K562 (cell line): ENCODE data around the gene BIRC6. TPM values are rescaled to one million over a fixed set of nuclear protein-coding genes. Genes with fewer than 3 reads are reported as not detected.

ENCODE experiments used
- ATAC-seq: fragments of 200-7000 bp; cut with Tn5 transposase; 3 replicates; pipeline ENCODE4 v1.9.1; 2020; ENCODE audit warnings: moderate library complexity
- BruUV-seq: library from RNA; stranded (reverse); fragments of 400-500 nt; replicated peaks from 2 replicates; lab custom pipeline; 2021; lab: Mats Ljungman, UMichigan
- CTCF ChIA-PET: fragments of 300-600 bp; formaldehyde crosslinking; extraction: SDS; loops from one replicate; lab custom pipeline; 2021; ENCODE audit warnings: low intra/inter-chr PET ratio; lab: Yijun Ruan, JAX
- POLR2A ChIA-PET: fragments of 300-600, 350-650 bp; sonication (Branson Sonifier 250); formaldehyde crosslinking; extraction: SDS; loops from one replicate; lab custom pipeline; 2021; ENCODE audit warnings: antibody characterized with exemption, inconsistent platforms; lab: Yijun Ruan, JAX
- DNase-seq, 4 experiments: peaks; one replicate each; pipeline versions ENCODE4 v3.0.0 to v3.0.0-alpha.2; 2011 to 2018; ENCODE audit warnings: low spot score in 3 of 4, mixed read lengths in 3 of 4; ENCODE audit errors: extremely low read depth in 1 of 4
- FAIRE-seq: peaks from 2 replicates; lab custom pipeline; 2011; peaks lifted over from hg19 to GRCh38; lab: Jason Lieb, UNC
- H2AFZ ChIP-seq: 2 replicates; pipeline ENCODE4 v1.6.0; 2011; ENCODE audit warnings: low read depth, low read length, control low read depth, inconsistent platforms
- H3K27ac ChIP-seq: fragments of 200-600 bp; 3 replicates; pipeline ENCODE4 v1.8.0; 2011; ENCODE audit warnings: low read depth, mild to moderate bottlenecking, control low read depth, inconsistent platforms, low read length, moderate library complexity, mixed read lengths; ENCODE audit errors: extremely low read depth
- H3K27me3 ChIP-seq, 2 experiments: fragments of 300-600 bp in 1 of 2; 2 replicates in 1 of 2; 3 replicates in 1 of 2; pipeline versions ENCODE4 v1.6.0 to v1.8.0; 2011; ENCODE audit warnings: inconsistent platforms in 2 of 2, low read length in 2 of 2, mild to moderate bottlenecking in 1 of 2, mixed read lengths in 1 of 2, moderate library complexity in 1 of 2; ENCODE audit not compliant: control insufficient read depth in 2 of 2, insufficient read depth in 2 of 2
- H3K36me3 ChIP-seq: fragments of 300-600 bp; 3 replicates; pipeline ENCODE4 v1.8.0; 2011; ENCODE audit warnings: mild to moderate bottlenecking, low read length, inconsistent platforms; ENCODE audit not compliant: control insufficient read depth, insufficient read depth
- H3K4me1 ChIP-seq, 2 experiments: fragments of 200-600 bp in 1 of 2; replicated peaks in 1 of 2; 2 replicates in 1 of 2; 3 replicates in 1 of 2; pipeline versions ENCODE4 v1.5.1 to v1.8.0; 2011; ENCODE audit warnings: inconsistent platforms in 2 of 2, low read length in 2 of 2, mild to moderate bottlenecking in 1 of 2, mixed read lengths in 1 of 2, moderate library complexity in 1 of 2; ENCODE audit not compliant: control insufficient read depth in 2 of 2, insufficient read depth in 2 of 2
- H3K4me2 ChIP-seq: 2 replicates; pipeline ENCODE4 v1.6.1; 2011; ENCODE audit warnings: low read length, control low read depth, inconsistent platforms, mixed read lengths; ENCODE audit not compliant: insufficient read depth
- H3K4me3 ChIP-seq: fragments of 200-600 bp; sonication (generic), shearing (Covaris generic); 2 replicates; pipeline ENCODE4 v1.5.1; 2016; ENCODE audit warnings: control low read depth, inconsistent platforms
- H3K79me2 ChIP-seq: fragments of 200-600 bp; 3 replicates; pipeline ENCODE4 v1.8.0; 2011; ENCODE audit warnings: low read length, inconsistent platforms; ENCODE audit not compliant: control insufficient read depth, insufficient read depth
- H3K9ac ChIP-seq, 2 experiments: 2 replicates each; pipeline versions ENCODE4 v1.6.0 to v1.6.1; 2011; ENCODE audit warnings: low read depth in 2 of 2, low read length in 2 of 2, control low read depth in 1 of 2, inconsistent platforms in 1 of 2, mild to moderate bottlenecking in 1 of 2, mixed read lengths in 1 of 2; ENCODE audit not compliant: insufficient read depth in 1 of 2
- H3K9me1 ChIP-seq: one replicate; pipeline ENCODE4 v1.6.0; 2011; ENCODE audit warnings: inconsistent platforms, mild to moderate bottlenecking, low read length, moderate library complexity; ENCODE audit not compliant: control insufficient read depth, insufficient read depth
- H3K9me3 ChIP-seq: replicated peaks from 2 replicates; pipeline ENCODE4 v1.5.1; 2011; ENCODE audit warnings: low read depth, low read length, inconsistent platforms; ENCODE audit not compliant: control insufficient read depth, insufficient read depth
- H4K20me1 ChIP-seq: replicated peaks from 2 replicates; pipeline ENCODE4 v1.6.1; 2011; ENCODE audit warnings: low read length, inconsistent platforms, mixed read lengths; ENCODE audit not compliant: control insufficient read depth, insufficient read depth
- JUNB ChIP-seq: fragments of 450-650 bp; formaldehyde crosslinking; conservative IDR thresholded peaks from 2 replicates; pipeline ENCODE4 v1.4.0; 2020; ENCODE audit warnings: mild to moderate bottlenecking
- STAT5A ChIP-seq: IDR thresholded peaks from 2 replicates; pipeline ENCODE4 v1.6.1; 2012; ENCODE audit warnings: low read length, inconsistent platforms, borderline replicate concordance
- ZFP36 ChIP-seq: fragments of 150-350 bp; IDR thresholded peaks from 2 replicates; pipeline ENCODE4 v1.6.1; 2018; ENCODE audit warnings: low read length, low read depth; ENCODE audit not compliant: partially characterized antibody
- ZNF830 ChIP-seq: fragments of 250-450 bp; sonication (Bioruptor Pico); IDR thresholded peaks from 2 replicates; pipeline ENCODE4 v1.5.0; 2021; ENCODE audit warnings: mild to moderate bottlenecking
- WGBS: fragments of 100-300 bp; shearing (Covaris generic); methylation state at CpG from one replicate; pipeline ENCODE4 v1.1.6; 2016; ENCODE audit warnings: low coverage, mixed read lengths; ENCODE audit not compliant: insufficient coverage; ENCODE audit errors: missing lambda C conversion rate; 5-methylcytosine and 5-hydroxymethylcytosine counted together
- in situ Hi-C: fragments of 300-500 bp; cut with MboI; formaldehyde crosslinking; loops from 4 replicates; pipeline ENCODE4 v1.15.0; 2018; ENCODE audit warnings: inconsistent platforms, mixed read lengths
- intact Hi-C: fragments of 100-400 bp; cut with micrococcal nuclease; formaldehyde crosslinking; loops from 2 replicates; pipeline ENCODE4 v1.14.2; 2022
- polyA plus RNA-seq, 8 experiments: library from polyadenylated mRNA; depleted of rRNA in 4 of 8; stranded (reverse) in 5 of 8; unstranded in 3 of 8; fragments of >200 nt; fragmentation: Nextera tagmentation in 2 of 8; fragmentation: Illumina TruSeq in 1 of 8; extraction: Ambion mirVana in 2 of 8; extraction: Trizol in 1 of 8; gene quantifications; 2 replicates each; pipeline versions ENCODE4 v1.2.1 to v1.2.3, GENCODE V29; 2011 to 2014; ENCODE audit warnings: inconsistent platforms in 1 of 8, missing spikeins in 1 of 8
- total RNA-seq, 7 experiments: library from RNA; depleted of rRNA in 6 of 7; stranded (reverse); fragments of >200 nt in 6 of 7; fragmentation: Illumina TruSeq in 2 of 7; extraction: Trizol in 2 of 7; gene quantifications; 2 replicates each; pipeline versions ENCODE4 v1.2.1 to v1.2.3, GENCODE V29; 2011 to 2021; ENCODE audit warnings: low replicate concordance in 1 of 7
- TF ChIP-seq, protein P1 (sequence below): fragments of 450-650 bp; IDR thresholded peaks from 2 replicates; pipeline ENCODE4 v1.6.1; 2014; ENCODE audit warnings: low read depth, mild to moderate bottlenecking, moderate library complexity, borderline replicate concordance

BIRC6 gene
- total and polyA plus RNA-seq, 9 of the 15 experiments (the other 6 are each of a cell fraction or from before 2014, with no cell fraction given) = 18.8 to 110 (median 49.8) TPM

DNA sequence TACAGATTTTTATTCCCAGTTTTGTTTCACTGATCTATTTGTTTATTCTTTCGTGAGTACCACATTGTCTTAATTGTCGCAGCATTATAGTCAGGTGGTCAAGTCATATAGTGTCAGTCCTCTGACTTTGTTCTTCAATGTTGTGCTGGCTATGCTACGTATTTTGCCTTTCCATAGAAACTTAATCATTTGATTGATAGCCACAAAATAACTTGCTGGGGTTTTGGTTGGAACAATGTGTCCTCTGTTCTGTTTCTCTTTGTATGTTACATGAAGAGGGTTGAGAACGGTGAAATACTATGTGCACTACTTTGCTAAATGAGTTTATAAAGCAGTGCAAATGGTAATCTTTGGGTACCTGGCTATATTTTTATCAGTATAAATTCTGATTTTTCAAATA lies 206.1 kb downstream of the BIRC6 start:
- Histone ChIP-seq H3K4me1 (no peaks in the 10 kb centered on the region), H3K27me3 (no peaks in the 10 kb centered on the region), H3K9me1 (no peaks in the 10 kb centered on the region), H3K9ac (no peak overlapping the region), H3K4me3 (no peak overlapping the region), H3K9me3 (peaks cover 5% of the 10 kb centered on the region; the same call in 1 of the 2 replicates), H3K27ac (no peak overlapping the region), H3K4me2 (no peak overlapping the region), H2AFZ (no peak overlapping the region), H4K20me1 (no peaks in the 10 kb centered on the region), H3K36me3 (peaks cover 30% of the 10 kb centered on the region; the same call in 2 of the 3 replicates), H3K79me2 (no peaks in the 10 kb centered on the region)
- 93% methylated on average over 4 of the region's 4 CpGs for WGBS
- no peak for TF ChIP-seq ZNF830
- TF ChIP-seq STAT5A = no peak
- no peak for TF ChIP-seq ZFP36
- TF ChIP-seq JUNB = no peak
- TF ChIP-seq, protein P1, sequence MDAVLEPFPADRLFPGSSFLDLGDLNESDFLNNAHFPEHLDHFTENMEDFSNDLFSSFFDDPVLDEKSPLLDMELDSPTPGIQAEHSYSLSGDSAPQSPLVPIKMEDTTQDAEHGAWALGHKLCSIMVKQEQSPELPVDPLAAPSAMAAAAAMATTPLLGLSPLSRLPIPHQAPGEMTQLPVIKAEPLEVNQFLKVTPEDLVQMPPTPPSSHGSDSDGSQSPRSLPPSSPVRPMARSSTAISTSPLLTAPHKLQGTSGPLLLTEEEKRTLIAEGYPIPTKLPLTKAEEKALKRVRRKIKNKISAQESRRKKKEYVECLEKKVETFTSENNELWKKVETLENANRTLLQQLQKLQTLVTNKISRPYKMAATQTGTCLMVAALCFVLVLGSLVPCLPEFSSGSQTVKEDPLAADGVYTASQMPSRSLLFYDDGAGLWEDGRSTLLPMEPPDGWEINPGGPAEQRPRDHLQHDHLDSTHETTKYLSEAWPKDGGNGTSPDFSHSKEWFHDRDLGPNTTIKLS = no peak
- no TSS peak for BruUV-seq
- intact Hi-C loops = no loop called here
- CTCF ChIA-PET = interaction anchor here (1.1 kb wide), 1 partner anchor 9 kb away, joined by 4 read pairs; no protein-coding TSS in a partner anchor
- DNase-seq = no peak
- in situ Hi-C loops = no loop called here
- no peak for FAIRE-seq
- ATAC-seq = no peak
- POLR2A ChIA-PET = no interaction called here
